ENCODE results near the gene SLC7A8.

DNA sequence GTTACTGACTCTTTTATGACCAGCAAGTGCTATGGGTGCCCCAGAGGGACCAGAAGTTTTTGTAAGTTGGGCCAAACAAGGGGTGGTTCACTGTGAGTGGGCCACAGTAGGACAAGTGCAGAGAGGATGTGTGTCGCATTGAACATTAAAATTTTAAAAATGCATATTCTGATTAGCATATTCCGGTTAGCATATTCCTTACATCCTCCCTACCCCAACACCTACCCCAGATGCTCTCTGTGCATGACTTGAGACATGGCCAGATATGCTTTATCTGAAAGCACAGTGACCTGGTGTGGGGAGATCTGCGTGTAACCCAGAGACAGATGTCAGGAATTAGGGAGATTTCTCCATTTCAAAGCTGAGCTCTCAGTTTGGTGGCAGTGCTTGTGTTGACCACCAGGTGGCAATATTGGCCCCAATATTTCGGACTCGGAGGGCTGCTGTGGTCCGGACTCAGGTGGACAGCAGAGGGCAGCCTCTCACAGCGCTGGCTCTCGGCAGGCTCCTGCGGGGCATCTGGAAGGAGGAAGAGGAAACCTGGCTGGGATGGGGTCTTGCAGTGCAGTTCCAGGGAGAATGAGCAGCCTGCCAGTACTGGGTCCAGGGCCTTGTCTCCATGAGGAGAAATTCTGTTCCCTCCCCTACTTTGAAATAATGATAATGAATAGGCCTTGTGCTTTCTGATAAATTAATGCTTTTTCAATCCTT lies 62.8 kb downstream of the SLC7A8 start:
- TF ChIP-seq, protein P1, sequence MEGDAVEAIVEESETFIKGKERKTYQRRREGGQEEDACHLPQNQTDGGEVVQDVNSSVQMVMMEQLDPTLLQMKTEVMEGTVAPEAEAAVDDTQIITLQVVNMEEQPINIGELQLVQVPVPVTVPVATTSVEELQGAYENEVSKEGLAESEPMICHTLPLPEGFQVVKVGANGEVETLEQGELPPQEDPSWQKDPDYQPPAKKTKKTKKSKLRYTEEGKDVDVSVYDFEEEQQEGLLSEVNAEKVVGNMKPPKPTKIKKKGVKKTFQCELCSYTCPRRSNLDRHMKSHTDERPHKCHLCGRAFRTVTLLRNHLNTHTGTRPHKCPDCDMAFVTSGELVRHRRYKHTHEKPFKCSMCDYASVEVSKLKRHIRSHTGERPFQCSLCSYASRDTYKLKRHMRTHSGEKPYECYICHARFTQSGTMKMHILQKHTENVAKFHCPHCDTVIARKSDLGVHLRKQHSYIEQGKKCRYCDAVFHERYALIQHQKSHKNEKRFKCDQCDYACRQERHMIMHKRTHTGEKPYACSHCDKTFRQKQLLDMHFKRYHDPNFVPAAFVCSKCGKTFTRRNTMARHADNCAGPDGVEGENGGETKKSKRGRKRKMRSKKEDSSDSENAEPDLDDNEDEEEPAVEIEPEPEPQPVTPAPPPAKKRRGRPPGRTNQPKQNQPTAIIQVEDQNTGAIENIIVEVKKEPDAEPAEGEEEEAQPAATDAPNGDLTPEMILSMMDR (IDR thresholded peaks at IDR 0.05) = peak; percentile 99 to 100 (median 100)
- TF ChIP-seq POLR2A (IDR thresholded peaks at IDR 0.05) = no peak

Data from testis (tissue), 2 donors.